GM23338 (cell line): ENCODE results near the gene CRYBG3. TPM values are rescaled to one million over a fixed set of nuclear protein-coding genes. Genes with fewer than 3 reads are reported as not detected.

Experiments used
- ATAC-seq: fragments of 200-7000 bp; cut with Tn5 transposase; 3 replicates; pipeline ENCODE4 v1.9.1; 2020
- DNase-seq: peaks from one replicate; pipeline ENCODE4 v3.0.0-alpha.2; 2015; ENCODE audit warnings: low spot score
- H2AFZ ChIP-seq: fragments of 200-600 bp; sonication (generic); 2 replicates; pipeline ENCODE4 v1.8.0; 2016; ENCODE audit warnings: antibody characterized with exemption, mild to moderate bottlenecking, moderate library complexity
- H3F3A ChIP-seq: fragments of 200-600 bp; sonication (generic); replicated peaks from 2 replicates; pipeline ENCODE4 v1.8.0; 2017; ENCODE audit warnings: antibody characterized with exemption, mixed run types, low read depth
- H3K27ac ChIP-seq: fragments of 200-600 bp; sonication (generic); 2 replicates; pipeline ENCODE4 v1.6.1; 2016; ENCODE audit warnings: low read depth
- H3K27me3 ChIP-seq: fragments of 200-600 bp; sonication (generic); 2 replicates; pipeline ENCODE4 v1.8.0; 2016; ENCODE audit warnings: mild to moderate bottlenecking, mixed run types, moderate library complexity; ENCODE audit not compliant: insufficient read depth
- H3K36me3 ChIP-seq: fragments of 200-600 bp; sonication (generic); 2 replicates; pipeline ENCODE4 v1.8.0; 2016; ENCODE audit warnings: mild to moderate bottlenecking; ENCODE audit not compliant: insufficient read depth
- H3K4me1 ChIP-seq: fragments of 200-600 bp; sonication (generic); 2 replicates; pipeline ENCODE4 v1.8.0; 2016; ENCODE audit warnings: mild to moderate bottlenecking, moderate library complexity; ENCODE audit not compliant: insufficient read depth
- H3K4me2 ChIP-seq: fragments of 200-600 bp; sonication (generic); 2 replicates; pipeline ENCODE4 v1.7.1; 2017; ENCODE audit warnings: mixed run types
- H3K4me3 ChIP-seq: fragments of 200-600 bp; sonication (generic); 2 replicates; pipeline ENCODE4 v1.6.1; 2016; ENCODE audit warnings: mixed run types
- H3K79me2 ChIP-seq: fragments of 200-600 bp; sonication (generic); replicated peaks from 2 replicates; pipeline ENCODE4 v1.8.0; 2017; ENCODE audit warnings: mild to moderate bottlenecking; ENCODE audit not compliant: insufficient read depth
- H3K9me2 ChIP-seq: fragments of 200-600 bp; sonication (generic); 2 replicates; pipeline ENCODE4 v1.8.0; 2017; ENCODE audit not compliant: insufficient read depth
- H4K20me1 ChIP-seq: fragments of 200-600 bp; sonication (generic); replicated peaks from 2 replicates; pipeline ENCODE4 v1.8.0; 2017; ENCODE audit warnings: mild to moderate bottlenecking; ENCODE audit not compliant: insufficient read depth
- H3K27ac Mint-ChIP-seq: 2 replicates; pipeline ENCODE4 v1.8.0; 2020; ENCODE audit warnings: inconsistent platforms, mild to moderate bottlenecking, moderate library complexity, mixed read lengths
- H3K27me3 Mint-ChIP-seq: 3 replicates; pipeline ENCODE4 v1.8.0; 2022; ENCODE audit warnings: low read depth, mild to moderate bottlenecking, moderate library complexity, mixed read lengths, inconsistent platforms; ENCODE audit not compliant: insufficient read depth, poor library complexity
- H3K36me3 Mint-ChIP-seq: 3 replicates; pipeline ENCODE4 v1.8.0; 2021; ENCODE audit warnings: low read depth, mild to moderate bottlenecking, inconsistent platforms, moderate library complexity, mixed read lengths
- H3K4me1 Mint-ChIP-seq: 3 replicates; pipeline ENCODE4 v1.8.0; 2020; ENCODE audit warnings: mild to moderate bottlenecking, inconsistent platforms, mixed read lengths
- H3K4me3 Mint-ChIP-seq: 3 replicates; pipeline ENCODE4 v1.8.0; 2021; ENCODE audit warnings: moderate library complexity, mild to moderate bottlenecking, inconsistent platforms, mixed read lengths
- H3K9me3 Mint-ChIP-seq: 3 replicates; pipeline ENCODE4 v1.8.0; 2020; ENCODE audit warnings: moderate library complexity, mild to moderate bottlenecking, inconsistent platforms, mixed read lengths
- CTCF ChIP-seq, 2 experiments: fragments of 200-600 bp in 1 of 2; sonication (generic) in 1 of 2; conservative IDR thresholded peaks; 2 replicates each; pipeline versions ENCODE4 v1.5.1 to v1.6.1; 2016 to 2017; ENCODE audit warnings: antibody characterized with exemption in 2 of 2, low read depth in 2 of 2, mild to moderate bottlenecking in 2 of 2, moderate library complexity in 1 of 2
- EZH2phosphoT487 ChIP-seq: fragments of 200-600 bp; sonication (generic); IDR thresholded peaks from one replicate; pipeline ENCODE4 v1.8.1; 2018; ENCODE audit warnings: antibody characterized with exemption; ENCODE audit not compliant: unreplicated experiment
- NANOG ChIP-seq: IDR thresholded peaks from 2 replicates; pipeline ENCODE4 v1.6.1; 2016; ENCODE audit warnings: antibody characterized with exemption, borderline replicate concordance
- POLR2AphosphoS5 ChIP-seq: IDR thresholded peaks from 2 replicates; pipeline ENCODE4 v1.6.1; 2016; ENCODE audit warnings: antibody characterized with exemption, low read depth
- STAT1 ChIP-seq: IDR thresholded peaks from one replicate; pipeline ENCODE4 v1.6.1; 2016; ENCODE audit warnings: antibody characterized with exemption; ENCODE audit not compliant: unreplicated experiment
- ZNF114 ChIP-seq: fragments of 250-450 bp; sonication (Bioruptor Pico); IDR thresholded peaks from 2 replicates; pipeline ENCODE4 v1.5.0; 2020; ENCODE audit warnings: mild to moderate bottlenecking, moderate library complexity
- ZNF331 ChIP-seq: fragments of 250-450 bp; sonication (Bioruptor Pico); IDR thresholded peaks from 2 replicates; pipeline ENCODE4 v1.5.0; 2020; ENCODE audit warnings: low read depth, mild to moderate bottlenecking, moderate library complexity
- ZNF462 ChIP-seq: fragments of 250-450 bp; sonication (Bioruptor Pico); IDR thresholded peaks from 2 replicates; pipeline ENCODE4 v1.5.0; 2020; ENCODE audit warnings: mild to moderate bottlenecking, moderate library complexity
- polyA plus RNA-seq: library from polyadenylated mRNA; unstranded; fragments of >200 nt; fragmentation: Nextera tagmentation; extraction: Ambion mirVana; gene quantifications from 2 replicates; pipeline ENCODE4 v1.2.1, GENCODE V29; 2016
- total RNA-seq: library from RNA; depleted of rRNA; stranded (reverse); fragments of >200 nt; shearing (Covaris generic); gene quantifications from 2 replicates; pipeline ENCODE4 v1.2.3, GENCODE V29; 2014

Gene CRYBG3
- total and polyA plus RNA-seq, 2 experiments from 2014 or later = 2.3 to 8.9 TPM

GRCh38 chr3:97967966-97968365 lies 146.2 kb downstream of the CRYBG3 start:
- H3K4me1 ChIP-seq = no peaks in the 10 kb centered on the region; the same call in 1 of the 2 replicates

GRCh38 chr3:97968376-97968775 lies 146.6 kb downstream of the CRYBG3 start:
- H3K9me3 Mint-ChIP-seq = no peaks in the 10 kb centered on the region
- H3K27me3 Mint-ChIP-seq = peaks cover 11% of the 10 kb centered on the region
- H3K36me3 Mint-ChIP-seq = 0 out of 3 replicates have a peak, but pooled peaks cover 3% of the 10 kb centered on the region
- H2AFZ ChIP-seq = no peak overlapping the region
- no peaks in the 10 kb centered on the region for H3K36me3 ChIP-seq
- ATAC-seq = no peak
- no peaks in the 10 kb centered on the region for H3F3A ChIP-seq
- H3K27ac ChIP-seq = no peak overlapping the region
- H3K4me2 ChIP-seq = no peak overlapping the region
- H3K27ac Mint-ChIP-seq = no peak overlapping the region
- H3K4me3 Mint-ChIP-seq = no peak overlapping the region
- H3K9me2 ChIP-seq = 0 out of 2 replicates have a peak, but pooled peaks cover 3% of the 10 kb centered on the region
- peaks cover 29% of the 10 kb centered on the region for H3K4me1 Mint-ChIP-seq
- H4K20me1 ChIP-seq = no peaks in the 10 kb centered on the region; the same call in 1 of the 2 replicates
- H3K27me3 ChIP-seq = peaks cover 9% of the 10 kb centered on the region
- H3K4me1 ChIP-seq = no peaks in the 10 kb centered on the region; the same call in 1 of the 2 replicates
- H3K79me2 ChIP-seq = peaks cover 4% of the 10 kb centered on the region; the same call in 1 of the 2 replicates
- H3K4me3 ChIP-seq = no peak overlapping the region
- no peak for DNase-seq
- TF ChIP-seq POLR2AphosphoS5 (no peak), ZNF114 (CRISPR knock-in tag) (no peak), CTCF (conservative IDR thresholded peaks at IDR 0.05; ENCODE audit: low read depth in 2 of 2) (no peak; a peak in 1 of 4 replicates), STAT1 (no peak), ZNF462 (CRISPR knock-in tag) (no peak), ZNF331 (no peak), NANOG (no peak), EZH2phosphoT487 (no peak)

More at GRCh38 chr3:97967966-97968365, 146.2 kb downstream of the CRYBG3 start:
- peaks cover 4% of the 10 kb centered on the region; the same call in 1 of the 2 replicates for H3K79me2 ChIP-seq
- H3K27ac Mint-ChIP-seq = no peak overlapping the region
- no peak overlapping the region for H3K4me3 ChIP-seq
- TF ChIP-seq CTCF (conservative IDR thresholded peaks at IDR 0.05; ENCODE audit: low read depth in 2 of 2) (peak; percentile 55 to 67), ZNF331 (no peak)
- H3F3A ChIP-seq = no peaks in the 10 kb centered on the region
- DNase-seq (peak; percentile 56), ATAC-seq (peak; percentile 70)
- H3K27me3 ChIP-seq = peaks cover 5% of the 10 kb centered on the region
- H3K36me3 Mint-ChIP-seq = 0 out of 3 replicates have a peak, but pooled peaks cover 3% of the 10 kb centered on the region
- H3K36me3 ChIP-seq = no peaks in the 10 kb centered on the region
- H2AFZ ChIP-seq = no peak overlapping the region
- no peaks in the 10 kb centered on the region for H3K9me3 Mint-ChIP-seq
- H3K9me2 ChIP-seq = 0 out of 2 replicates have a peak, but pooled peaks cover 3% of the 10 kb centered on the region
- no peak overlapping the region for H3K27ac ChIP-seq
- peaks cover 9% of the 10 kb centered on the region for H3K27me3 Mint-ChIP-seq
- H3K4me1 Mint-ChIP-seq = peaks cover 29% of the 10 kb centered on the region
- H4K20me1 ChIP-seq = no peaks in the 10 kb centered on the region; the same call in 1 of the 2 replicates
- H3K4me3 Mint-ChIP-seq = no peak overlapping the region
- no peak overlapping the region for H3K4me2 ChIP-seq
